Umbilical cord (tissue), 2 donors: ENCODE measurements around the gene SGTA. TPM values are rescaled to one million over a fixed set of nuclear protein-coding genes. Genes with fewer than 3 reads are reported as not detected.

Experiments used
- DNase-seq: peaks from one replicate; pipeline ENCODE4 v3.0.0-alpha.2; 2015; ENCODE audit warnings: low spot score
- total RNA-seq: library from RNA; depleted of rRNA; stranded (reverse); fragments of >200 nt; gene quantifications from one replicate; pipeline ENCODE4 v1.2.3, GENCODE V29; 2014; ENCODE audit warnings: low replicate concordance; ENCODE audit not compliant: insufficient read depth

Gene SGTA
- total RNA-seq, 1 donor from 2014 or later = 21.4 TPM

DNA sequence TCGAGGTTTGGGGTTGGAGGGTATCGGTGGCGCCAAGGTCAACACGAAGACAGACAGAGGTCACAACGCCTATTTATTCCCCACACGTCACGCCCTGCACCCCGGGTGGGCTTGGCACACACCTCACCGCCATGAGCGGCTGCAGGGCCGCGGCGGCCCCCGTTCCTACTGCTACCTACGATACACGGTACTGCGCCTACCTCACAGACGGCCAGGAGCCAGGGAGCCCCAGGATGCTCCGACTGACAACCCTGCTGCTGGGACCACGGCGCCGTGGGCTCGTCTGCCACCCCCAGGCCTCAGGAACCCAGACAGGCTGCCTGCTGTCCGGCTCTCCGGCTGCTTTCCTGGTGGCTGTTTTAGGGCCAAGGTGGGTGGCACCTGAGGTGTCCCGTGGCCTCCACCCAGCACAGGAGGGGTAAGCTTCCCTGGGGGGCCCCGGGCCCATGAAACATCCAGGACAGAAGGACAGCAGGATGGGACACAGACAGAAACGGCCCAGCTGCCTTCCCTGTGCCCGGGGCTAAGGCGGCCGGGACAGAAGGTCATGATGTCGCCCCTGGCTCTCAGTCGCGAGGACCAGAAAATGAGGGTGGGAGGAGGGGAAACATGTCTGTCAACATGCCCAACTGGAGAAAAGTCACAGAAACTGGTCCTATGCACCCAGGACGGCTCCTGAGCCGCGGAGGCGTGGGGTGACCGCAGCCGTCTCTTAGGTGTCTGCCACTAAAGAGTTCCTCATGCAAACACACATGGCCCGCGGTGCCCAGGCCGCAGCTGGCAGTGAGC is 28.2 kb downstream of the SGTA start:
- DNase-seq = no peak

DNA sequence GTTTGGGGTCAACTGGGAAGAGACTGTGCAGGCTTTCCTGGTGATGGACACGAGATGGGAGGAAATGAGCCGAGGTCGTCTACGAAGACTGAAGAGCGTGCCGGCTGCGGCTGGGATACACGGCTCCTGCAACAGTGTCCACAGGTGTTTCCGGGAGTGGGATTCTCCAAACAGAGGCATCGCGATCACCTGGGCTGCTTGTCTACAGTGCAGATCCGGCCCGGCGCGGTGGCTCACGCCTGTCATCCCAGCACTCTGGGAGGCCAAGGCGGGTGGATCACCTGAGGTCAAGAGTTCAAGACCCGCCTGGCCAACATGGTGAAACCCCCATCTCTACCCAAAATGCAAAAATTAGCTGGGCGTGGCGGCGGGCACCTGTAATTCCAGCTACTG is 31.6 kb downstream of the SGTA start:
- no peak for DNase-seq

DNA sequence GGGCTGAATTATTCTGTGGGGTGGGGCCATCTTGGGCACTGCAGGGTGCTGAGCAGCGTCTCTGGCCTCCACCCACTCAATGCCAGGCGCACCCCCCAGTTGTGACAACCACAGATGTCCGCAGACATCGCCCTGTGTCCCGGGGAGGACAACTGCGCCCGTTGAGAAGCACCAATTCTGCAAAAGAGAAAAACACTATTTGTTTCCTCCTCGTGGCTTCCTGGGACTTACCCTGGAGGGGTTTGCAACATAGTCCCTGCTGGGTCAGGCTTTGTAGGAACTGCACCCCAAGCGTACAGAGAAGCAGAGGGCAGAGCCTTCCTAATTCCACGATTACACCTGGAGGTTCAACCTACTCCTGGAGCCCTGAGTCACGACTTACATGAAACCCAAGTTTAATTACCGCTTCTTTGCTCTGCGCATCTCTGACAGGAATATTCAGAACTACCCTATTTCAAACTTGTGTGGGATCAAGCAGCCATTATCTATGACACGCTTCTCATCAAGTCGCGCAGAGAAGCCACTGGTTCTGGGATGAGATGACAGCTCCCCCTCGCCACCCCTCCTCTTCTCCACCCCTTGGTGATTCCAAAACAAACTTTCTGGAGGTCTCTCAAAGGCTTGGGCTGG is 32.1 kb downstream of the SGTA start:
- no peak for DNase-seq

DNA sequence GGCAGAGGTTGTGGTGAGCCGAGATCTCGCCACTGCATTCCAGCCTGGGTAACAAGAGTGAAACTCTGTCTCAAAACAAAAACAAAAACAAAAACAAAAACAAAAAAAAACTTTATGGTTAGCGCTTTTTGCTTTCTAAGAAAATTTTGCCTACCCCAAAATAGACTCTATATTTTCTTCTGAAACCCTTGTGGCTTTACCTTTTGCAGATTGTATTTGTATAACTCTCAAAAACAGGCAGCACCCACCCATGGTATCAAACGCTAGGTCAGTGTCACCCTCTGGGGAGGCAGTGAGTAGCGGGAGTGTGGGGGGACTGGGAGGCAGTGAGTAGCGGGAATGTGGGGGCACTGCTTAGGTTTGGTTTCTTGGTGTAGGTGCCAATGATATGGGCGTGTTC is 35.7 kb downstream of the SGTA start:
- no peak for DNase-seq

DNA sequence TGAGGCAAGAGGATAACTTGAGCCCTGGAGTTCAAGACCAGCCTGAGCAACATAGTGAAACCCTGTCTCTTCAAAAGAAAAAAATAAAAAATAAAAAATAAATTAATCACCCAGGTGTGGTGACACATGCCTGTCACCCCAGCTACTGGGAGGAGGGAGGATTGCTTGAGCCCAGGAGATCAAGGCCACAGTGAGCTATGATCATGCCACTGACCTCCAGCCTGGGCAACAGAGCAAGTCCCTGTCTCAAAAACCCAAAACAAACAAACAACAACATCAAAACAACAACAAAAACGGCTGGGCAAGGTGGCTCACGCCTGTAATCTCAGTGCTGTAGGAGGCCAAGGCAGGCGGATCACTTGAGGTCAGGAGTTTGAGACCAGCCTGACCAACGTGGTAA is 39.0 kb downstream of the SGTA start:
- DNase-seq = no peak

DNA sequence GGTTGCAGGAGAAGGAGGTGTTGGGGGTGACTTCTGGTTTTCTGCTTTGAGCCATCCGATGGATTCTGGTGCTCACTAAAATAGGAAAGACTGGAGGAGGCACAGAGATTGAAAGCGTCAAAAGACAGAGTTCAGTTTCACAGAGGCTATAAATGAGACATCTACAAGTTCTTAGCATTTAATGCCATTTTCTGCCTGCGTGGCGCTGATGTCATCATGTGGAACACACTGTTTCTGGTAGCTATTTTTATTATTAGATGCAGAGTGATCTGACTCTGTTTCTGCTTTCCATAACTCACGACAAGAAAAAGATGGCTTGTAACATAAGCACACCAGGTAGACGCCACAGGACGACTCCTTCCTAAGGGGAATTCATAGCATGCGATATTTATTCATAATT is 40.0 kb downstream of the SGTA start:
- no peak for DNase-seq

DNA sequence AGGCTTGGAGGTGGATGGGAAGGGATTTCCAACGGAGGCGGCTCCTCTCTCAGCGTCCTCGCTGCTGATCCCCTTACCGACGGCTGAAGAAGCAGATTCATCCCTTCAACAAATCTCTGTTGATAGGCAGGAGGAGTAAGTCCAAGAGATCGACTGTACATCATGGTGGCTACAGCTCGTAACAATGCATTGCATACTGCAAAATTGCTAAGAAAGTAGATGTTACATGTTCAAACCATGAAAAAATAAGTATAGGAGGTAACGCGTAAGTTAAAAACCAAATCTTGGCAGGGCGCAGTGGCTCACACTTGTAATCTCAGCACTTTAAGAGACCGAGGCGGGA is 42.8 kb downstream of the SGTA start:
- no peak for DNase-seq

DNA sequence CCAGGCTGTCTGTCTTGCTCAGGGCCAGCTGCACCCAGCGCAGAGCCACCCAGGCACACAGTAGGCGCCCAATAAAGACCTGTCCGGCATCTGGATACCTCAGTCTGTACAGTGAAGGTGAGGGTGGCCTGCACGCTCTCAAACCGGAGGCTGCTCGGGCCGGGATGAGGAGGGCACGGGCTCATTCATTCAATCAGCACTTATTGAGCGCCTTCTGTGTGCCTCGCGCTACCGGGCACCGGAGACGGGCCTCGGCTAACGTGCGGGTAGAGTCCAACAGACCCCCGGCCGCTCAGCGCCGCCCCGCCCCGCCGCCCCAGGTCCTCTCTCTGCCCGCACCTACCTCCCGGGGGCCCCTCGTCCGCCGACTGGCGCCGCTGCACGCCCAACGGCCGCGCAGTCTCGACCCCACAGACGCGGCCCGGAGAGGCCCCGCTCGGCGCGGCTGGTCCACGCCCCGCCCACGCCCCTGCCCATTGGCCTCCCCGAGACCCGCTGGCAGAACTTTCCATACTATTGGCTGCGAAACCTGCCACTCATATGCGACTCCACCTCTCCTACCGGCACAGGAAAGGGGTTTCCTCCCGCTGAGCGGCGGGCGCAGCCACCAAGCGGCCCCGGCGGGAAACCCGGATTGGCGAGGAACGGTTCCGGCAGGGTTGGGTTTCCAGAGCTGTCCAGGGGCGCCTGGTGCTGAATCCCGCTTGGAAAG is 43.3 kb downstream of the SGTA start, which contains the start of gene SLC39A3:
Gene SLC39A3, minus strand, starts transcription at position 416 of the 712 bp plus-strand sequence. CDS start 2,760 bp downstream, outside the sequence.
- DNase-seq = peak; percentile 99

DNA sequence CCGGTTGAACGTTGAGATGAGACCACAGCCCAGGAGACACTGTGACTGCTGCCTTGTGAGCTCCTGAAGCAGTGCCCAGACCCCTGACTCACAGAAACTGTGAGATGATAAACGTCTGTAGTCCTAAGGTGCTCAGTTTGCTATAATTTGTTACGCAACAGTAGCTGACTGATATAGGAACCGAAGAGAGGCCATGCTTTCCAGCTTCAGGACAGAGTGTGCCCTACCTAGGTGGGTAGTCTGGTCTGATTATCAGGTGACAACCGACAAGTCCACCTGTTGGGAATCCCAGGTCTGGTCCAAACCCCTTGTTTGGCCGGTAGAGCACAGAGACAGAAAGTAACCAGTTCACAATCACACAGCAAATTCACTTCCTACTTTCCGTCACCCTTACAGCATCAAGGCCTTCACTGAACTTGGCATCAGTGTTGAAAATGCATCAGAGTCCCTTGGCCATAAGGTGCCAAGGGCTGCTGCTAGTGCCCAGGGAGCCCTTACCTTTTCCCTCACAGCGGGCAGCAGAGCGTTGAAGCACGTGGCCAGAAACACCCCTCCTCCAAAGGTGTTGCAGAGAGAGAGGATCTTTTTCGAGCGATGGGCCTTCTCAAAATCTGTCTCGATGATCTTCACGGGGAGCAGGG is 46.4 kb downstream of the SGTA start:
- DNase-seq = no peak

DNA sequence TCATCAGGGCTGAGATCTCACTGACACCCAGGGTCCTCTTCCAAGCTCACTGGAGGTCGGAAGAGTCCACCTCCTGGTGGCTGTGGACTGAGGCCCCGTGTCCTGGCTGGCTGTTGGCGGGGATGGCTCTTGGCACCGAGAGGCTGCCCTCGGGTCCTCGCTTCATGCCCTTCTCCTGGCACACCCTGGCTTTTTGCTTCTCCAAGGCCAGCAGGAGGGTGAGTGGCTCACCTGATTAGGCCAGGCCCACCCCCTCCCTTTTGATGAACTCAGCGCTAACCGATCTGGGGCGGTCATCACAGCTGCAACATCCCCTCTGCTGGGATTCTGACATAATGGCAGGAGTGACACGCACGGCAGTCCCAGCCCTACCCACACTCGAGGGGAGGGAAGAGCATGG is 47.7 kb downstream of the SGTA start:
- DNase-seq = no peak

DNA sequence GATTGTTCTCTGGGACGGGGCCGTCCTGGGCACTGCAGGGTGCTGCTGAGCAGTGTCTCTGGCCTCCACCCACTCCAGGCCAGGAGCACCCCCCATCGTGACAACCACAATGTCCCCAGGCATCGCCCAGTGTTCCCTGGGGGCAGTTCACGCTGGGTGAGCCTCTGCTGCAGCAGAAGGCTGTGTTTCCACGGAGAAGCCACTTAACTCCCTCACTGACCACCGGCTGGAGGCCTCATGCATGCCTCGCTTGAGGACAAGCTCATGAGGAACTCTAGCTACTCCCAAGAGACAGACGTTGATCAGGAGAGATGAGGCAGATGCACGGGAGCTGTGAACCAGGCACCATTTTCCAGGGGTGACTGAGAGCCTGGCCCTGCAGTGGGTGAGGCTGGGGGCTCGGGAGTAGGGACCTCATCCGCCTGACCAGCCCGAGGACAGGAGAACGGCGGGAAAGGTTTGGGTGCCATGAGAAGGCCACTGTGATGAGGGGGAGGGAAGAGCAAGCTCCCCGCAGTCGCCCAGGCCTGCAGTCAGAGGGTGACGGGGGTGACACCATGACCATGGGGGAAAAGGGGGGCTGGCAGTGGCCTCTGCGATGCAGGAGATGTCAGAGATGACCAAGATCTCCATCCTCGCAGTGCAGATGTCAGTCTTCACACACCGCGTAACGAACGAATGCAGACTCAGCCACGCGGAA is 48.3 kb downstream of the SGTA start:
- DNase-seq = no peak

DNA sequence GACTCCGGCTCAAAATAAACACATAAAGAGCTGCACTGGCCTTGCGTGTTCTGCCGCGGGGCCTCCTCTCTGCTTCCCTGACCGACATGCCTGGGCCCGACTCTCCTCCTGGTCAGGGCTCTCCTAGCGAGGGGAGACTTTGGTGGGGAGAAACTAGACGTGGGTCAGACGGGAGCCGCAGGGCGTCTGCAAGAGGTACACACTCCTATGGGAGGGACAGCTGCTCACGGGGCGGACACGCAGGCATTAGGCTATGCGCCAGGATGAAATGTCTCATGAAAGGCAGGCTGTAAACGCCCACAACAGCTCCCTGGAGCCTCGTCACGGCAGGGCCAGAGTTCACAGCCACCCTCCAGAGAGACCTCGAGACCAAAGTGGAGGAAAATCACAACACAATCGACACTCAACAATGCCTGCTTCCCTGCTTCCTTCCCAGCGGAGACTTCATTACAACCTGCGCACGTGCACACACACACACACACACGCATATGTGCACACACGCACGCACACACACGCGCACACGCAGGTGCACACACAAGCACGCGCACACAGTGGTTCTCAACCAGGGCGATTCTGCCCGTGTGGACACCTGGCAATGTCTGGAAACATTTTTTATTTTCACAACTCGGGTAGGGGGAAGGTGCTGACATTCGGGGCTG is 49.0 kb downstream of the SGTA start:
- no peak for DNase-seq

DNA sequence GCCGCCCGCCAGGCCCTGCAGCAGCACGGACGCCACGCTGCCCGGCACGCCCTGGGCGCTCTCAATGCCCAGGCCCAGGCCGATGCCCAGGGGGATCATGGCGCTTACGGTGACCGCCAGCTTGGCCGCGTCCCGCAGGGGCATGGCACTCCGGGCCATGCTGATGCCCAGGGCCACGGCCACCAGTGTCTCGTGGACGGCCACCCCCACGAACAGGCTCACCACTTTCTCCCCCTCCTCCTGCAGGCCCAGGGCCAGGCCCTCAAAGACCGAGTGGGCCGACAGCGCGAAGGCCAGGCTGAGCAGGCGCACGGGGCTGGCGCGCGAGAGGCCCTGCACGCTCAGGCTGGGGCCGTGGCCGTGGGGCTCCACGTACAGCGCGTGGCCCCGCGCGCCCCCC is 50.2 kb downstream of the SGTA start:
- DNase-seq = no peak

DNA sequence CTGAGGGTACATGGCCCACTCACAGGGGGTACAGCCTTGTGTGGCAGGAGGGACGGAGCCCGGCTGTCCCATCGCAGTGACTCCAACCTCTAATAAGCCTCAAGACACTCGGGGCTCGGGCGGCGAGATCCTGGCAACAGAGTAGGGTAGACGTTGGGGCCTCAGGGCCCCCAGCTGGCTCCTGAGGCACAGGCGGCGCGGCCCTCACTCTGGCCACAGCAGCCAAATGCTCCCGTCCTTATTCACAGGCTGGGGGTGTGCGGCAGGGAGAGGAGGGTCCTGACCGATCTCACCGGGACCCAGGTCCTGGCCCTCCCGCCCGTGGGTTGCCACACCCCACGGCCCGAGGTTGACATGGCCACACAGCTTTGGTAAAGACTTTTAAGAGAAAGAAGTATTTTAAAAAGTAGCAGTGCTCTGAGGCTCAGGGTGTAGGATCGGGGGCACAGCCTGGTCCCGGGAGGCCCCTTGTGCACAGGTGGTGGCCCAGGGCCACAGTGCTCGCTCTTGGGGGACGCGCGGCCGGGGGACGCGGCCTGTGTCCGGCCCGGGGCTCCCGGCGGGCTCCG is 50.8 kb downstream of the SGTA start:
- no peak for DNase-seq

DNA sequence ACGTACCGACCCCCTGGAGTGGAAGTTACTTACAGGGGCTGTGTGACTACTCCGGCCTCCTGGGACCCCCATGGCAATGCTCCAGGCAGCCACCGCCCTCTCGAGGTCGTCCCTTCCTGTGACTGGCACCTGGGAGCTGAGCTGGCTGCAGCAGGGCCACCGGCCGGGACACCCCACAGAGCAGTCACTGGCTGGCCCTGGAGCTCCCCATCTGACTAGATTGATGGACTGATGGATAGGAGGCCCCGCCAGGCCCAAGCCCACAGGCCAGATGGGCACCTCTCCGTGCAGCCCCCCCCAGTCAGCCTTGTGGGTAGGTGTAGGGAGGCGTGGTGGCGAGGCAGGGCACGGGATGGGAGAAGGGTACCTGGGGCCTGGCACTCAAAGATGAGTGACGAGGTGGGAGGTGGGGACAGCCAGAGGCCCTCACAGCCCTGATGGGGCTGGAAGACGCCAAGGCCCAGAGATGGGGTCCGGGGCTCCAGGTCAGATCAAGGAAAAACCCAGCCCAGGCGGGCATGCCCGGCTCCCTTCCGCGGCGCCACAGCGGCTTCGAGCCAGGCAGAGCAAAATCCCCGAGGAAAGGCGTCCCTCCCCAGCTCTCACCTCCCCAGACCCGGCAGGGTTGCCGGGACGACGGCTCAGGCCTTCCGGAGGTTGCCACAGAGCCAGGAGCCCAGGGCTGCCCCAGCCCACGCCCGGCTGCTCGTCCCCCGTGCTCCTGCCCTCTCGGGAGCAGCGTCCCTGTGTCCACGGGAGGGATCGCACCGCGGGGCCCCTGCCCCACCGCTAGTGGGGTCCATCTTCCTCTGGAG is 51.7 kb downstream of the SGTA start:
- no peak for DNase-seq

DNA sequence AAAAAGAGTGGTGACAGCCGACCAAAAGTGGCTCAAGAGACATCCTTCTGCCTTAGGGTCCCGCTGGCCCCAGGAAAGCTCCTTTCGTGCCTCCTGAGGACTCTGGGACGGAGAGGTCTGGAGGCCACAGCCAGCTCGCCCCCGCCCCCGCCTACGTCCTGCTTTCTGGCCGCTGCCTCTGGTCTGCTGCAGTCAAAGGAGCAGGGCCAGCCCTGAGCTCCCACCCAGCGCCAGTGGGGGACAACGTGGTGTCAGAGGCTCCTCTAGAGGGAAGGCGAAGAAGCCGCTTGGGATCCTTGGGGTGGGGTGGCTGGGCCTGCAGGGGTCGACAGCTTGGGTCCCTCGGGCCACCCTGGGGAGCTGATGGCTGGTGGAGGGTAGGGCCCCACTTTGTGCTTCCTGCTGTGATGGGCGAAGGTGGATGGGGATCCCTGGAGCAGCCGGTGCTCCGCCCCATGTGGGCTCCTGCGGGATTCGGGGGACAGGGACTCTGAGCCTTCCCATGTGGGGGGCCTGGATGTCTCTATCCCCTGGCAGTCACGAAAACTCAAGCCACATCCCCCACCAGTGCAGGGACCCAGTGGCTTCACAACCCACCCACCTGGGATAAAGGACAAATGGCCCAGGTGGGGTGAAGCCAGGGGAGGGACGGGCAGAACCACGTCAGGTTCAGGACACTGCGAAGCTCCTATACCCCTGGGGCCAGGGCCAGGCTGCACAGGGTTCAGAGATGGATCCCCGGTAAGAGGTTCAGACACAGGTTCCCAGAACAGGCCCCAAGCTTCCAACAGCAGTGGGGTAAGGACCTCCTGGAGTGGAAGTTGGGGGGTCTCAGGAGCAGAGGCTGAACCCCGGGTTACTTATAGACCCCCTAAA is 52.9 kb downstream of the SGTA start:
- no peak for DNase-seq

DNA sequence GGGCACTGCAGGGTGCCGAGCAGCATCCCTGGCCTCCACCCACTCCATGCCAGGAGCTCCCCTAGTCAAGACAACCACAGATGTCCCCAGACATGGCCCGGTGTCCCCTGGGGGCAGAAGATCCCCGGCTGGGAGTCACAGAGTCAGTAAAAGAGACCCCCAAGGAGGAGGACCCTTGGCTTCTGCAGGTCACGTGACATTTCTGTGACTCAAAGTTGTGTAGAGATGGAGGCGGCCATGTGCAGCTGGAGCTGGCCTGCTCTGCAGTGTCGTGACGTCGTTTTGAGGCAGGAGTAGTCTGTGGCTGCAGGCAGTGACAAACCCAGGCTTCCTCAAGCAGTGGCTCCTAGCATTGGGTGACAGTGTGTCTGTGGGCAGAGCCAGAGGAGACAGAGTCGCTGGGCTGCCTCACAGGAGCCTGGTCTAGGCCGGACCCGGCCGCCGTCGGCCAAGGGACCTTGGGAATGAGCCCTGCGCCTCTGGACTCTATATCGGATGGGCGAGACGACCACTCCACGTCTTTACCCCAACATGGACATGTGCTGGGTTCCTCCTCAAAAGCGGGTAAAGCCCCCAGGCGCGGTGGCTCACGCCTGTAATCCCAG is 54.2 kb downstream of the SGTA start:
- no peak for DNase-seq

DNA sequence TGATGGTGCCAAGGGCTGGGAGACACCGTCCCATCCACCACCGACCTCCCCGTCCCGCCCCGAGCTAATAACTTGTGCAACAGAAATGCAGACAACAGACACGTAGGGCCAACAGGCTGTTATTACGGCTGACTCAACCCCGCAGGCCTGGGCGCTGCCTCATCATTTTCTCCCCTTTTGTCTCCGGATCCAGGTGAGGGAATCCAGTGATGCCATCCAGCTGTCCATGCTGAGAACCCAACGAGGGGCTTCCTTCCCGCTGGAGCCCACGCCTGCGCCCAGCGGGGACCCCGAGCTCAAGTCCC is 55.5 kb downstream of the SGTA start:
- no peak for DNase-seq
